Putamen (tissue), 1 donor: ENCODE measurements around the gene CPPED1.
"Not testable (repeated sequence)": the region's sequence is repeated elsewhere in the genome, so short reads cannot be mapped to it uniquely, and the experiment has no call there.

Source experiments
- DNase-seq: peaks from one replicate; pipeline ENCODE4 v3.0.0-alpha.2; 2016; ENCODE audit warnings: low spot score

CPPED1 gene

DNA sequence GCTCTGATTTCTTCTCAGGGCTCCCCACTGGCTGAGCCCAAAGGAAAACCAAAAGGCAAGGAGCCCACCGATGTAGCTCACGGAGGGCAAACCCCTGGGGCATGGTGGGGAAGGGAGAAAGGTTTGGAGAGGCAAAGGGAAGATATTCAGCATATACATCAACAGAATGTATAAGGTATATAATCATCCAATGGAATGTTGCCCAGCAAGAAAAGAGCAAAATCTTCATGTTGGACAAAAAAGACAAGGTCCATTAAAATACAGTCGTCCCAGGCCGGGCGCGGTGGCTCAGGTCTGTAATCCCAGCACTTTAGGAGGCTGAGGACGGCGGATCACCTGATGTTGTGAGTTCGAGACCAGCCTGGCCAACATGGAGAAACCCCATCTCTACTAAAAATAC is 1.6 kb downstream of the CPPED1 start:
- DNase-seq, result no peak

DNA sequence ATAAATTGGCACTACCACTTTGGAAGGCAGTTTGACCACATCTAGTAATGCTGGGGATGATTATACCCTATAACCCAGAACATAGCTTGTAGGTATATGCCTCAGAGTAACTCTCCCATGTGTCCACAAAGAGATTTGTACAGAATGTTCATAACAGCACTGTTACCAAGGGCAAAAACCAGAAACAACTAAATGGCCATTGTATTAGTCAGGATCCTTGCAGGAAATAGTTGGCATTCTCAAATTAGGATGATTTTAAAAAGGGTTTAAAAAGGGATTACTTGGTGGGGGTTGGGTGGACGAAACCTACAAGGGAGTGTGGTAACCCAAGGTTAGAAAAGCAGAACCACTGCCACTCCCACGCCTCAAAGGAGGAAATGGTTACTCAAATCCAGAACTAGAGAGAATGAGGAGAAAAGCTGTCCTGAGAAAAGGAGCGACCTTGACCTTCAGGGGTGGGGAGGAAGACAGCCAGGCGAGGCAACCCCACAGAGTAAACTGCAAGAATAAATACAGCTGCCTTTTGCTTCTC is 2.1 kb downstream of the CPPED1 start:
- DNase-seq, result no peak

DNA sequence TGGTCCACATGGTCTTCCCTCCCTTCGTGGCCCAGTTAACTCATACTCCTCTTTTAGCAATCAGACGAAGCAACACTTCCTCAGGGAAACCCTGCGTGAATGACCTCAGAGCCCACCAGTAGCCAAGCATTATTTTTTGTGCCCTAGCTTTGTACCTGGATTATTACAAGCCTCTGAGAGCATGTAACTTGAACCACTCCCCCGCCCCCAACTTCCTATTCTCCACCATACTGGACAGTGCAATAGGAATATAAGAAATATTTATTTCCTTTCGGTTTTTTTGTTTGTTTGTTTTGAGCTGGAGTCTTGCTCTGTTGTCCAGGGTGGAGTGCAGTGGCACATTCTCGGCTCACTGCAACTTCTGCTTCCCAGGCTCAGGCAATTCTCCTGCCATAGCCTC is 2.9 kb downstream of the CPPED1 start:
- no peak for DNase-seq

DNA sequence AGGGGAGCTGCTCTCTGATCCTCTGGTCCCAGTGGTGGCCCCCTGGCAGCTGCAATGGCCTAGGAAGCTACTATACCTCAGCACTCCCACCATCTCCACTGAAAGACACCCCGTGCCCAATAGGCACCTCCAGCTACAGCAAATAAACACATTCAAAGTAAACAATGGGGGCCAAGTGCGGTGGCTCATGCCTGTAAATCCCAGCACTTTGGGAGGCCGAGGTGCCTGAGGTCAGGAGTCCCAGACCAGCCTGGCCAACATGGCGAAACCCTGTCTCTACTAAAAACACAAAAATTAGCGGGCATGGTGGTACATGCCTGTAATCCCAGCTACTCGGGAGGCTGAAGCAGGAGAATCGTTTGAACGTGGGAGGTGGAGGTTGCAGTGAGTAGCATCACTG is 3.7 kb downstream of the CPPED1 start:
- not testable (repeated sequence) for DNase-seq

DNA sequence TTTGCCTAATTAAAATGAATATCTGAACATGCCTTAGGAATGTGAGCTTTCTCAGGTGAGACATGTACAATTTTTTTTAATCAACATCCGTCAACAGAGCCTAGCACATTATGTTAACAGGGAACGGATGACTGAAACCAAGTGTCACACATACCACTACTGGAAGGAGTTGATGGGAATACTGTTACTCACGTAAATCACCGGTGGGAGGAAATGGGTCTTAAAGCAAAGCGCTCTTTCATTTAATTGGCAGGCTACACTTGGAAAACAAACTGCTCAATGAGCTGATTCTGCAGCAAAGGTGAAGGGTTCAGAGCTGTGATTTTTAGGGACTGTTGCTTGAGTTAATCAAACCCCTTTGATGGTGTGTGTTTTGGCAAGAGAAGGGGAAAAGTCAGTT is 4.8 kb downstream of the CPPED1 start:
- no peak for DNase-seq

DNA sequence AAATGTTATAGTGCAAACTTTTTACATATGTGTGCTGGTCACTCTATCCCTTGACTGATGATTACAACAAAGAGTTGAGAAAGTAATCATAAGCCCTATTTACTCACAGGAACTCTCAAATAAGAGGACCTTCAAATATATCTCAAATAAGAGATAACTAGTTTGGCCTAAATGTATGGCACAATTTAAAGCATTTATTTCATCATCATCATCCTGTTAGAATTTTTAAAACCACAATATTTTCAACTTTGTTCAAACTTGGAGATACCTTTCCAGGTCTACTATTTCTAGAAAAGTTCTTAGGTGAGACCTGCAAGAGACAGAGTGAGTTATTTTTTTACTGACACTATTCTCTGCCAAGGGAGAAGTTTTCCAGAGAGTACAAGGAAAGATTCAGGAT is 5.5 kb downstream of the CPPED1 start:
- DNase-seq, result no peak

DNA sequence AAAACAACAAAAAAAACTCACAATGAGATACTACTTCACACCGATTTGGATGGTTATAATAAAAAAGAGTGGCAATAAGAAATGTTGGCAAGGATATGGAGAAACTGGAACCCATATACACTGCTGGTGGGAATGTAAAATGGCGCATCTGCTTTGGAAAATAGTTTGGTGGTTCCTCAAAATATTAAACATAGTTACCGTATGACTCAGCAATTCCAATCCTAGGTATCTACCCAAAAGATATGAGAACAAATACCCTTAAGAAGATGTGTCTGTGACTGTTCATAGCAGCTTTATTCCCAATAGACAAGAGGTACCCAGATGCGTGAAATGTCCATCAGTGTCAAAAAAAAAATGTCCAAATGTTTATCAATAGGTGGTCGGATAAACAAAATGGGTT is 7.2 kb downstream of the CPPED1 start:
- DNase-seq, result no peak

DNA sequence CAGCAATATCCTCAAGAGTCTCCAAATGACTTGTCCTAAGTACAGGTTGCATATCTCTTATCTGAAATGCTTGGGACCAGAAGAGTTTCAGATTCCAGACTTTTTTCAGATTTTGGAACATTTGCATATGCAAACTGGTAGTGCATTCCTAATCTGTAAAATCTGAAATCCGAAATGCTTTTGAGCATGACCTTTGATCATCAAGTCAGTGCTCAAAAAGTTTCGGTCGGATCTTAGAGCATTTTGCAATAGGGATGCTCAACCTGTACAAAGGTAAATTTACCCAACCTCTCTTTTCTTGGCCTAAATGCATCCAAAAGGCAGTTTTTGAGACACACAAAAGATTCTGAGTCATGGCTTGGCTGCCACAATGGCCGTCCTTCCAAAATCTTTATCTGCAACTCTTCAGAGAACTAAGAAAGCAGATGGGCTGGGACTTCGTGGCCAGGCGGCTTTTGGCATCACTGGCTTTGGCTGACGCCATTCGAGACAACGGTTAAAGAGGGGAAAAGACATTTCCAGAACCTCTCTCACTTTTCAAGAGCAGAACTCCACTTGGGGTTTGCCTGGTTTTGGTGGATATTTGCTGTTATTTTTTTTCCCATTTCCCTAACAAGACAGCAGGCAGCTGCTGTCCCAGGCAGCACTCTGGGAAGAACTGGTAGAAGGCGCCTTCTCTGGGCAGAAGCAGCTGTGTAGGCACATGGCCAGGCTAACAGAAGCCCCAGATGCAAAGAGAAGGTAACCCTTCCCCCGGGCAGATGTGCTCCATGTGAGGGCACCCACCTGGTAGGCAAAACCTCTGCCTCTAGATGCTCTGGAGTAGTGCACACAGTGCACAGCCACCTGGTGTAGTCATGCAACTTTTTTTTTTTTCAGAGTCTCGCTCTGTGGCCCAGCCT is 8.9 kb downstream of the CPPED1 start:
- no peak for DNase-seq

DNA sequence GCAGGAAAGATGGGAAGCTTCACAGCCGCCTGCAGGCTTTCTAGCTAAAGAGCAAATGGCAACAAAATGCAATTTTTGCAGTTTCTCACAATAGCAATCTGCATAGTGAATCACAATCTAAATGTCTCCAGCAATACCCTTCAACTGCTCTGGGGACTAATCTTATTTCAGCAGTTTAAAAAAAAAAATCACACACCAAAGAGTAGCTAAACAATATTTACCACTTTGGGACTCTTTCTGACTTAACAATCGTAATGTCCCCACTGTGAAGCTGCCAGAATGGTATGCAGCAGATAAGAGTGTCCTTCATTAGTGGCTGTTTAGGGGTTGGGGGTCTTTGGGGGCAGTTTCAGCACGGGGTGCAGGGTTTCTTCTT is 9.8 kb downstream of the CPPED1 start:
- DNase-seq, result no peak

DNA sequence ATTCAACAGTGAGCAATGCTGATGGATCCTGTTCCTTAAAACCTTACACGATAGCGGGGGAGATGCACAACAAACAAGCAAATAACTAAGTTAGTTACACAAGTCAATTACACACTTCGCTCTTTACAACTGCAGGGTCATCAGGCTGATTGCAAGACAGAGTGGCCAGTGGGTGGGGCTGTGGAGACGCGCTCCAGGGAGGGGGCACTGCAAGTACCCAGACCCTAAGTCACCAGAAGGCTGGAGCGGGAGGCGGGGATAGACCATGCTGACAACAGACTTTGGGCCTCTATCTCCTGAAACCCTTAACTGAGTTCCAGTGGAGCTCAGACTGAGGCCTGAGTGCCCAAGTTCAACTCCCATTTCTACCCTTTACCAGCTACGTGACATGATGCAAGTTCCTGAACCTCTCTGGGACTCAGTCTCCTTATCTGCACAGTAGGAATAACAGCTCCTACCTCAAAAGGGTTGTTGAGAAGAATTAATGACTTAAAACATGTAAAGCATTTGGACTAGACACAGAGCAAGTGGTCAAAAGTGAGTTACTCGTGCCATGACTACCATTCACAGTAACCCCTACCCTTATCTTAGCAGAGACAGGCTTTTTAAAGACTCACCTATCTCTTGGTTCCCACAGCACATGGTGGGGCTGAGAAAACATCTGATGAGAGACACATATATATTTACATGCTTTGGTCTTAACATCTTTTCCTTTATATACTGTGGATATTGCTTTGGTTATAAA is 10.4 kb downstream of the CPPED1 start:
- DNase-seq, result no peak

DNA sequence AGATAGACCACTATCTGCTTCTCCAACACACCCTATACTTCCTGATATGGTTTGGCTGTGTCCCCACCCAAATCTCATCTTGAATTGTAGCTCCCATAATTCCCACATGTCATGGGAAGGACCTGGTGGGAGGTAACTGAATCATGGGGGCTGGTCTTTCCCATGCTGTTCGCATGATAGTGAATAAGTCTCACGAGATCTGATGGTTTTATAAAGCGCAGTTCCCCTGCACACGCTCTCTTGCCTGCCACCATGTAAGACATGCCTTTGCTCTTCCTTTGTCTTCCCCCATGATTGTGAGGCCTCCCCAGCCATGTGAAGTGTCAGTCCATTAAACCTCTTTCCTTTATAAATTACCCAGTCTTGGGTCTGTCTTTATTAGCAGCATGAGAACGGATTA is 11.2 kb downstream of the CPPED1 start:
- not testable (repeated sequence) for DNase-seq

DNA sequence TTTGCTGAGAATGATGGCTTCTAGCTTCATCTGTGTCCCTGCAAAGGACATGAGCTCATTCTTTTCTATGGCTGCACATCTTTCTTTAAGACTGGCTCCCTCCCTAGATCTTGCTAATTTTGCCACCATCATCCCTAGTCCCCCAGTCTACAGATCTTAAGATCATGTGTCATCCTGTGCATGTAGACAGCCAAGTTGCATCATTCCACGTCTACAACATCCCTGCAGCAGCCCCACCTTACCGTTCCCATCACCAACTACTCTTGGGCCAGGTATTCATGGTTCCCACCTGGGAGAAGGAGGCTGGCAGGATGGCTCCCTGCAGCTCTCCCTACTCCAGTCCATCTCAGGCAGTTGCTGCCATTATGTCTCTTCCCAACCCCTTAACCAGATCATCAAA is 12.3 kb downstream of the CPPED1 start:
- no peak for DNase-seq

DNA sequence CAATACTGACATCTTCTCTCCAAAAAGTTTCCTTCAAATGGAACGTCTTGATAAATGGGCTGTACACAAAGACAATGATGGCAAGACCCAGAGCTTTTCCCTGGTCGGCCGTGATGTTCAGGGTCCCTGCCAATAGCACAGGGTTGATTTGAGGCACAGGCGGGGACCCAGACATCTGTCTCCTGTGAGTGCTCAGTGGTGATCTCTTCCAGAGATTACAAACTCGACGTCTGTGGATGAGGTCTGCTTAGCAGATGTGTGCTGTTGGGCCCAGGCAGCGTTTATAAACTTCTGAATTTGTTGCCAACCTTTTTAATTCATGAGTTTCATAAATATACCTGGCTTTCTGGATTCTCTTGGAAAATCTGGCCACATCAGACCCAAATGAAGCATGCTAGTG is 14.9 kb downstream of the CPPED1 start:
- DNase-seq, result no peak

DNA sequence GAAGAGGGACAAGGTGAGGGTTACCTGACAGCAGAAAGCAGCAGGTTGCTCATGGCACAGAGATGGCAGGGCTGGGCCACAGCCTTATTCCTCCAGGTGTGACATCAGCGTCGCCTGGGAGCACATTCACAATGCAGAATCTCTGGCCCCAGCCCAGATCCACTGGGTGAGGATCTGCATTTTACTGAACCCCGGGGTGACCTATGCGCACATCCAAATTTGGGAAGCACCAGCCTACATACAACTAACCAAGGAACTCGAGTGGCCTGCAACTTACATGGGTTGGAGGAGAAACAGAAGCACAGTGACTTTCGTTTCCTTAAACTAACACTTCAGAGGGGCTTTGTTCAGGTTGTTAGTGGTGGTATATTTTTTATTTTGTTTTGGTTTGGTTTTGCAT is 17.6 kb downstream of the CPPED1 start:
- DNase-seq, result no peak

DNA sequence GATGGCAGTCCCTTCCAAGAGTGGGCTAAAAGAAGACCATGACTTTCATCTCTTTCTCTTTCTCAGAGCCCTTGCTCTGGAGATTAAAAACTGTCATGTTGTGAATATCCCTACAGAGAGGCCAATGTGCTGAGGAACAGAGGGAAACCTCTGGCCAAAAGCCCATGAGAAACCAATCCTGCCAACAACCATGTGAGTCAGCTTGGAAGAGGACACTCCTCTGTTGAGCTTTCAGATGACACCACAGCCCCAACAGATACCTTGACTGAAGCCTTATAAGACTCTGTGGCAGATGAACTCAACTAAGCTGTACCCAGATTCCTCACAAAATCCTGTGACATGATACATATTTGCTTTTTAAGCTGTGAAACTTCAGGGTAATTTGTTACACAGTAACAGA is 19.6 kb downstream of the CPPED1 start:
- no peak for DNase-seq

DNA sequence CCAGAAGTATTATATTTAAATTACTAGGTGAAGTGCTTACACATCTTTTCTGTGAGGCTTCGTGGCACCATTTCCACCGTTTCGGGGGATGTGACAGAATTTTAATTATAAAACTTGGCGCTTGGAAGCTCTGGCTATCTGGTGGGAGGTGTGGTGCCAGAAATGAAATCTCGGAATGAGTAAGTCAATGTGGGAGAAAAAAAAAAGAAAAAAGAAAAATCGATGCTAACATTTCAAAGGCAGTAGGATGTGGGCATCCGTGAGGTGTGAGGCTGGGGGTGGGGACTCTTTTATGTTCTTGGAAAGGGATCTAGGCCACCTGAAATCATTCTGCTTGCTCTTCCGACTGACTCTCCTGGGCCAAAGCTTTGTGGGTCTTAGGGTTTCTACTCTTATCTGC is 21.9 kb downstream of the CPPED1 start:
- no peak for DNase-seq

DNA sequence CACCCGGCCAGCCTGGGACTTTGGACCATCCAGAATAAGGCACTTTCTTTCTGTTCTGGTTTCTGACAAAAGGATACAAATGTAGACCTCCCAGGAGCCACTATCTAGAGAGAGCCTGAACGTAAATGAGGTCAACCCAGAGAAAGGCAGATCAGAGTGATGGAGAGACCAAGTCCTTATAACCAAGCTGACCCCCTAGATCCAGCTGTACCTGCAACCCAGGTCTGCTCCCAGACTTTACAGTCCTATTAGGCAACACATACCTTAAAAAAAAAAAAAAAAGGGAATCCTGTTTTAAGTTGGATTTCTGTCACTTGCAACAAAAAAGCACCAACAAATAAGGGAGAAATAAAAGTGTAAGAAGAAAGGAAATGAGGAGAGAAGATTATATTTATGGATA is 23.2 kb downstream of the CPPED1 start:
- no peak for DNase-seq

DNA sequence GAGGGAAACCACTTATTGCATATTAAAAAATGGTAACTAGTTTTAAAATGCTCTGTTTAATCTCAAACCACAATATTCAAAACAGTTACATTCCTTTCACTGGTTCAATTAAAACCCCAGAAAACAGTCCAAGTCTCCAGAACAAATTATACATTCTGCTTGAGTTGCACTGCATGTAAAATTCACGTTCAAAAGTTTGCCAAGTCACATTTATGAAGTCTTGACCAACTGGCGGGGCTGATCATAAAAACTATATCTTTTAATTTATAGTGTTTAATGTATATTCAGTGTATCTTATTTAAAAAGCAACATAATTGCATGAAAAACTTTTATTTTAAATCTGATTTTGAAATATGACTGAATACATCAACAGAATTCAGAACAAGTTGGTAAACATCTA is 25.0 kb downstream of the CPPED1 start:
- no peak for DNase-seq

DNA sequence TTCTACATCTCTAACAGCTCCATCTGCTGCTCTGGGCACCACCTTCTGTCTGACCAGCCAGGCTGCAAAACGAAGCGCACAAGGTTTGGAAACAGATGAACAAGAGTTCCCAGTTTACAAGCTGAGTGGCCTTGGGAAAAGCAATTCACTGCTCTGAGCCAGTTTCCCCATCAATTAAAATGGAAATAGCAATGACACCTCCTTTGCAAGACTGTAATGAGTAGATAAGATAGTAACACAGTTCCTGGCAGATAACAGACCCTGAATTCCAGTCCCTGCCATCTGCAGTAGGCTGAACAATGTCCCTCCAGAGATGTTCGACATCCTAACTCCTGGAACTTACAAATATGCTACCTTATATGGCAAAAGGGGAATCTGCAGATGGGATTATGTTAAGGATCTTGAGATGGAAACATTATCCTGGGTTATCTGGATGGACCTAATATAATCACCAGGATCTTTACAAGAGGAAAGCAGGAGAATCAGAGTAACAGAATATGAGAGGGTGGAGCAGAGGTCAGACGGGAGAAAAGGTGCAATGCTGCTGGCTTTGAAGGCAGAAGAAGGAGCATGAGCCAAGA is 27.9 kb downstream of the CPPED1 start:
- DNase-seq, result no peak

DNA sequence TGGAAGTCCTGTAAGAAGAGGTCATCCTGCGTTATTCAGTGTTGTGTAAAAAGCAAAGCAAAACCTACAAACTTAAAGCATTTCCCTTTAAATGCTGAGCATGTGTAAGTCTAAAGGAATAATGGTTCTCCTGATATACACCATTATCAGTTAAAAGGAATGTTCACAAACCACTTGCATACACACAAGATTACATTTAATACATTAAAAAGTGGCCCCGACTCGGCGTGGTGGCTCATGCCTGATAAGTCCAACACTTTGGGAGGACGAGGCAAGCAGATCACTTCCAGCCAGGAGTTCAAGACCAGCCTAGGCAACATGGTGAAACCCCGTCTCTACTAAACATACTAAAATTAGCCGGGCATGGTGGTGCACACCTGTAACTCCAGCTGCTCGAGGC is 30.5 kb downstream of the CPPED1 start:
- DNase-seq, result no peak

DNA sequence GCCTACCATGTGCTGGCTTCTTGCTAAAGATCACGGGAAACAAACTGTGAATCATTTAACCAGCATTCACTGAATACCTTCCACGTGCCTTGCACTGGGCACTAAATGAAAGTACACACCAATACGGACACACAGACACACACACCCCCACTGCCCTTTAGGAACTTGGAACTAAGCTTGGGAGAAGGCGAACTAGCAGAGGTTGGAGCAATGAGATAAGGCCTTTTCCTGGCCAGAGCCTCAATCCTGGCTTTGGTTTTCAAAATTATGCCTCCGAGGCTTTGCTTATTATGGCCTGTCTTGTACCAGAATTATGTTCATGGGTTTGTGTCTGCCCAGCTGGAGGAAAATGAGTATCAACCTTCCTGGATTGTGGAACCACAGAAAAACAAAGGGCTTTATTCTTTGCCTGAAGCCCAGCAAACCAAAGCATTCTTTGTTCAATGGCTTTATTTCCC is 32.3 kb downstream of the CPPED1 start:
- DNase-seq, result peak; percentile 77

DNA sequence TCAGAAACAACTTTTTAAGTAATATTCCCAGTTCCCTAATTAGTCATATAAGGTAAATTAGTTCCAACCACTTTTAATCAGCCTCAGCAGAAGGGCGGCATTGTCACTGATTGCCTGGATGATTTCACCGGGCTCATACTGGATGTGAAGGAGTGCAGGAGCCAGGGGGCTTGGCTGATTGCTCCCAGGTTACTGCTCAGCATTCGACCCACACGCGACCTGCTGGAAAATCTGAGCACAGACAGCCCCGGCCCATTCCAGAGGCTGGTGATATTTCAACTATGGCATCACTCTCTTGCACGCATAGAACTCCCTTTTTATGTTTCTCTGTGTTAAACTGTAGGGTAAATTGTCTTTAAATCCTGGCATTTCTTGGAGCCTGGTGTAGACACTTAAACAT is 34.2 kb downstream of the CPPED1 start:
- DNase-seq, result no peak

DNA sequence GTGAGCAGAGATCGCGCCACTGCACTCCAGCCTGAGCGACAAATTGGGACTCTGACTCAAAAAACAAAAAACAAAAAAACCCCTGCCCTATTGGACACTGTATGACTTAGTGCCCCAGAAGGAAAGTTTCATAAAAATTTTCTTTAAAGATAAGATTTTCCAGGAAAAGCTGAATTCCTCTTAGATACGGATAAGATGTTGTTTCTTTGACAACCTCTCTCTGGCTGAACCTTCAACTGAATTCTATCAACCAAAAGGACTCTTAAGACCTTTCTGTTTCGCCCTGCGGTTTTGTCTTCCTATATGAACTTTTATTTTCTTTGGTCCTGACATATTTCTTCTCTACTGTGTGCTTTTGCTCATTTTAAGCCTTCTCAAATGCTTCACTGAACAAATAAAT is 35.8 kb downstream of the CPPED1 start:
- DNase-seq, result no peak
